ENCODE measurements around the gene NFKBIE. TPM values are rescaled to one million over a fixed set of nuclear protein-coding genes. Genes with fewer than 3 reads are reported as not detected.

Gene NFKBIE
- total and polyA plus RNA-seq, 9 of the 15 experiments (the other 6 are each of a cell fraction or from before 2014, with no cell fraction given), result 2.1 to 16.4 (median 11.7) TPM

DNA sequence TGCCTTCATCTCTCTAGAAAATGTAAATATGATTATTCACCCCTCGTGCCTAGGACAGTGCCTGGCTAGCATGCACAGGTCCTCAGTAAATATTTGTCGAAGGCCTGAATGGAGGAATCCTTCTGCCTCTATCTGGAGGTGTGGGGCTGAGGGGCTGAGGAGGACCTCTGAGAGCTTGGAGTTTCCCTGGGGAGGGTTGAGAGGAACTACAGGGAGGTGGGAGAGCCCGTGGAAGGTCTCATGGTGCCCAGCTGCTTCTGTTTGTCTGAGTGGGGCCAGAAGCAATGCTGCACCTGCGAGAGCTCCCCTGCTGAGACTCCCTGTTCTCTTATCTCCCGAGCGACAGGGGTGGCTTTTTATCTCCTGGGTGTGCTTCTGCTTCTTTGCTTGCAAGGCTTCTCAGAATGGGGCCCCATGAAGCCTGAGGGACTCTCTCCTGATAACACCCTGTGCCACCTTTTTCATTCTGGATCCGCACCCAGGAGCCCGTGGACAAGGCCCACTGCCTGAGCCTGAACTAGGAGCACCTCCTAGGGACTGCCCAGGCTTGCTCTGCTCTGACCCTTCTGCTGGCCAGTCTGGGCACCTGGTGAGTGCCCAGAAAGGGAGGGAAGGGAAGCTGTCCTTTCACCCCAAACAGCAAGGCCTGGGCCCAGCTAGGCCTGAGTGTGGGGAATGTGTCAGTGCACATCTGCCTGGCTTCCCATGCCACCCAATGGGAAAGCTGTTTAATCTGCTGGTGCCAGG lies 39.6 kb downstream of the NFKBIE start (continued):
- TF ChIP-seq MYNN (IDR thresholded peaks at IDR 0.05) (peak; percentile 92), MYNN (CRISPR knock-in tag; IDR thresholded peaks at IDR 0.05) (no peak), TAF1 (IDR thresholded peaks at IDR 0.05; ENCODE audit: control insufficient read depth, extremely low read depth, insufficient read depth, low read length, severe bottlenecking) (peak; percentile 43), ZBTB7A (IDR thresholded peaks at IDR 0.05; ENCODE audit: borderline replicate concordance, control insufficient read depth, low read depth, low read length) (peak; percentile 55; the same call in 1 of the 2 replicates), CHD2 (IDR thresholded peaks at IDR 0.05; ENCODE audit: low read depth, low read length) (0 out of 2 replicates have a peak, but pooled peaks have one; percentile 10), NBN (IDR thresholded peaks at IDR 0.05; ENCODE audit: low read depth) (peak; percentile 71), ZNF583 (CRISPR knock-in tag; IDR thresholded peaks at IDR 0.05) (peak; percentile 77; the same call in 1 of the 2 replicates), ZNF830 (CRISPR knock-in tag; IDR thresholded peaks at IDR 0.05) (no peak), ZNF175 (CRISPR knock-in tag; IDR thresholded peaks at IDR 0.05; ENCODE audit: low read depth) (no peak), GTF2A2 (tag; IDR thresholded peaks at IDR 0.05) (no peak), CCAR2 (IDR thresholded peaks at IDR 0.05; ENCODE audit: low read depth, low read length) (0 out of 2 replicates have a peak, but pooled peaks have one; percentile 21), SMAD2 (IDR thresholded peaks at IDR 0.05; ENCODE audit: low read depth, low read length) (no peak), TBL1XR1 (IDR thresholded peaks at IDR 0.05; ENCODE audit: low read length in 2 of 2) (peak; percentile 73 to 88; a peak in 3 of 4 replicates), ZNF445 (CRISPR knock-in tag; IDR thresholded peaks at IDR 0.05; ENCODE audit: low read depth) (no peak; the same call in 1 of the 2 replicates), POLR2AphosphoS5 (IDR thresholded peaks at IDR 0.05; ENCODE audit: control insufficient read depth, insufficient read depth, low read depth, low read length) (peak; percentile 98), CUX1 (CRISPR knock-in tag; IDR thresholded peaks at IDR 0.05) (0 out of 2 replicates have a peak, but pooled peaks have one; percentile 58)
- TF ChIP-seq, protein P1, sequence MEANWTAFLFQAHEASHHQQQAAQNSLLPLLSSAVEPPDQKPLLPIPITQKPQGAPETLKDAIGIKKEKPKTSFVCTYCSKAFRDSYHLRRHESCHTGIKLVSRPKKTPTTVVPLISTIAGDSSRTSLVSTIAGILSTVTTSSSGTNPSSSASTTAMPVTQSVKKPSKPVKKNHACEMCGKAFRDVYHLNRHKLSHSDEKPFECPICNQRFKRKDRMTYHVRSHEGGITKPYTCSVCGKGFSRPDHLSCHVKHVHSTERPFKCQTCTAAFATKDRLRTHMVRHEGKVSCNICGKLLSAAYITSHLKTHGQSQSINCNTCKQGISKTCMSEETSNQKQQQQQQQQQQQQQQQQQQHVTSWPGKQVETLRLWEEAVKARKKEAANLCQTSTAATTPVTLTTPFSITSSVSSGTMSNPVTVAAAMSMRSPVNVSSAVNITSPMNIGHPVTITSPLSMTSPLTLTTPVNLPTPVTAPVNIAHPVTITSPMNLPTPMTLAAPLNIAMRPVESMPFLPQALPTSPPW (CRISPR knock-in tag; IDR thresholded peaks at IDR 0.05), result peak; percentile 77
- TF ChIP-seq, protein P2, sequence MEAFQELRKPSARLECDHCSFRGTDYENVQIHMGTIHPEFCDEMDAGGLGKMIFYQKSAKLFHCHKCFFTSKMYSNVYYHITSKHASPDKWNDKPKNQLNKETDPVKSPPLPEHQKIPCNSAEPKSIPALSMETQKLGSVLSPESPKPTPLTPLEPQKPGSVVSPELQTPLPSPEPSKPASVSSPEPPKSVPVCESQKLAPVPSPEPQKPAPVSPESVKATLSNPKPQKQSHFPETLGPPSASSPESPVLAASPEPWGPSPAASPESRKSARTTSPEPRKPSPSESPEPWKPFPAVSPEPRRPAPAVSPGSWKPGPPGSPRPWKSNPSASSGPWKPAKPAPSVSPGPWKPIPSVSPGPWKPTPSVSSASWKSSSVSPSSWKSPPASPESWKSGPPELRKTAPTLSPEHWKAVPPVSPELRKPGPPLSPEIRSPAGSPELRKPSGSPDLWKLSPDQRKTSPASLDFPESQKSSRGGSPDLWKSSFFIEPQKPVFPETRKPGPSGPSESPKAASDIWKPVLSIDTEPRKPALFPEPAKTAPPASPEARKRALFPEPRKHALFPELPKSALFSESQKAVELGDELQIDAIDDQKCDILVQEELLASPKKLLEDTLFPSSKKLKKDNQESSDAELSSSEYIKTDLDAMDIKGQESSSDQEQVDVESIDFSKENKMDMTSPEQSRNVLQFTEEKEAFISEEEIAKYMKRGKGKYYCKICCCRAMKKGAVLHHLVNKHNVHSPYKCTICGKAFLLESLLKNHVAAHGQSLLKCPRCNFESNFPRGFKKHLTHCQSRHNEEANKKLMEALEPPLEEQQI (IDR thresholded peaks at IDR 0.05), result no peak
